HepG2 (cell line): ENCODE results near the gene DOCK1.

Source experiments
- HDAC6 ChIP-seq: fragments of 200-600 bp; sonication (generic); IDR thresholded peaks from 2 replicates; pipeline ENCODE4 v1.7.0; 2017; ENCODE audit warnings: mild to moderate bottlenecking, antibody characterized with exemption, low read length, low read depth
- REL ChIP-seq: sonication (generic); formaldehyde crosslinking; conservative IDR thresholded peaks from 2 replicates; pipeline ENCODE4 v1.8.0; 2022; ENCODE audit warnings: mild to moderate bottlenecking, missing genetic modification reagents, moderate library complexity
- RFX5 ChIP-seq: IDR thresholded peaks from 2 replicates; pipeline ENCODE4 v1.6.1; 2011; ENCODE audit warnings: low read depth, low read length, improper control_type of control experiment
- SP2 ChIP-seq: sonication (generic); formaldehyde crosslinking; IDR thresholded peaks from 2 replicates; pipeline ENCODE4 v1.5.1; 2020; ENCODE audit warnings: mild to moderate bottlenecking, missing genetic modification reagents
- TBP ChIP-seq: sonication (generic); formaldehyde crosslinking; IDR thresholded peaks from 2 replicates; pipeline ENCODE4 v1.5.0; 2020; ENCODE audit warnings: missing genetic modification reagents
- TEAD2 ChIP-seq: sonication (generic); formaldehyde crosslinking; IDR thresholded peaks from 2 replicates; pipeline ENCODE4 v1.9.0; 2021; ENCODE audit warnings: missing genetic modification reagents
- ZNF274 ChIP-seq: sonication (generic); formaldehyde crosslinking; IDR thresholded peaks from 2 replicates; pipeline ENCODE4 v1.5.1; 2020; ENCODE audit warnings: mild to moderate bottlenecking, missing genetic modification reagents
- TF ChIP-seq, protein P1 (sequence below): sonication (generic); formaldehyde crosslinking; IDR thresholded peaks from 2 replicates; pipeline ENCODE4 v1.5.0; 2020; ENCODE audit warnings: mild to moderate bottlenecking, missing genetic modification reagents, moderate library complexity
- TF ChIP-seq, protein P2 (sequence below): sonication (generic); formaldehyde crosslinking; IDR thresholded peaks from 2 replicates; pipeline ENCODE4 v1.4.0; 2020; ENCODE audit warnings: missing genetic modification reagents, borderline replicate concordance
- TF ChIP-seq, protein P3 (sequence below): sonication (generic); formaldehyde crosslinking; IDR thresholded peaks from 2 replicates; pipeline ENCODE4 v1.5.1; 2020; ENCODE audit warnings: mild to moderate bottlenecking, missing genetic modification reagents, moderate library complexity
- TF ChIP-seq, protein P4 (sequence below): sonication (generic); formaldehyde crosslinking; IDR thresholded peaks from 2 replicates; pipeline ENCODE4 v1.8.1; 2023; ENCODE audit warnings: mild to moderate bottlenecking, missing genetic modification reagents

DNA sequence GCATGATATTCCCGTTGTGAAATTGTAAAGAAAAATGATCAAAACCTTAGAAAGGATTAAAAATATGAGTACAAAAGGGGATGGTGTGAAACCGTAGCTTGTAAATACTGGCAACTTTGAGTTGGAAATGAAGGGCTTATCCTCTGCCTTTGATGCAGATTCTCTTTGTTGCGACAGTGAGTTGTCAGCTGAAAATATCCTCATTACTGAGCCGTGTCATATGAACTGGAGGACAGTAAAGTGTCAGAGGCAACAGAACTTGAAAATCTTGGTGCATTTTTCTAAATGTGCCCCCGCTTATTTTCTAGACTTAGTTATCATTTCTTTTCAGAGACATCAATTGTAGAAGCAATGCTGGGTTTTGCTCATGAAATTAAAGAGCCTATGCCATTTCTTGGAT lies 473.4 kb downstream of the DOCK1 start:
- TF ChIP-seq, protein P1, sequence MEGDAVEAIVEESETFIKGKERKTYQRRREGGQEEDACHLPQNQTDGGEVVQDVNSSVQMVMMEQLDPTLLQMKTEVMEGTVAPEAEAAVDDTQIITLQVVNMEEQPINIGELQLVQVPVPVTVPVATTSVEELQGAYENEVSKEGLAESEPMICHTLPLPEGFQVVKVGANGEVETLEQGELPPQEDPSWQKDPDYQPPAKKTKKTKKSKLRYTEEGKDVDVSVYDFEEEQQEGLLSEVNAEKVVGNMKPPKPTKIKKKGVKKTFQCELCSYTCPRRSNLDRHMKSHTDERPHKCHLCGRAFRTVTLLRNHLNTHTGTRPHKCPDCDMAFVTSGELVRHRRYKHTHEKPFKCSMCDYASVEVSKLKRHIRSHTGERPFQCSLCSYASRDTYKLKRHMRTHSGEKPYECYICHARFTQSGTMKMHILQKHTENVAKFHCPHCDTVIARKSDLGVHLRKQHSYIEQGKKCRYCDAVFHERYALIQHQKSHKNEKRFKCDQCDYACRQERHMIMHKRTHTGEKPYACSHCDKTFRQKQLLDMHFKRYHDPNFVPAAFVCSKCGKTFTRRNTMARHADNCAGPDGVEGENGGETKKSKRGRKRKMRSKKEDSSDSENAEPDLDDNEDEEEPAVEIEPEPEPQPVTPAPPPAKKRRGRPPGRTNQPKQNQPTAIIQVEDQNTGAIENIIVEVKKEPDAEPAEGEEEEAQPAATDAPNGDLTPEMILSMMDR (CRISPR knock-in tag), result no peak
- no peak for TF ChIP-seq ZNF274 (CRISPR knock-in tag)
- TF ChIP-seq, protein P2, sequence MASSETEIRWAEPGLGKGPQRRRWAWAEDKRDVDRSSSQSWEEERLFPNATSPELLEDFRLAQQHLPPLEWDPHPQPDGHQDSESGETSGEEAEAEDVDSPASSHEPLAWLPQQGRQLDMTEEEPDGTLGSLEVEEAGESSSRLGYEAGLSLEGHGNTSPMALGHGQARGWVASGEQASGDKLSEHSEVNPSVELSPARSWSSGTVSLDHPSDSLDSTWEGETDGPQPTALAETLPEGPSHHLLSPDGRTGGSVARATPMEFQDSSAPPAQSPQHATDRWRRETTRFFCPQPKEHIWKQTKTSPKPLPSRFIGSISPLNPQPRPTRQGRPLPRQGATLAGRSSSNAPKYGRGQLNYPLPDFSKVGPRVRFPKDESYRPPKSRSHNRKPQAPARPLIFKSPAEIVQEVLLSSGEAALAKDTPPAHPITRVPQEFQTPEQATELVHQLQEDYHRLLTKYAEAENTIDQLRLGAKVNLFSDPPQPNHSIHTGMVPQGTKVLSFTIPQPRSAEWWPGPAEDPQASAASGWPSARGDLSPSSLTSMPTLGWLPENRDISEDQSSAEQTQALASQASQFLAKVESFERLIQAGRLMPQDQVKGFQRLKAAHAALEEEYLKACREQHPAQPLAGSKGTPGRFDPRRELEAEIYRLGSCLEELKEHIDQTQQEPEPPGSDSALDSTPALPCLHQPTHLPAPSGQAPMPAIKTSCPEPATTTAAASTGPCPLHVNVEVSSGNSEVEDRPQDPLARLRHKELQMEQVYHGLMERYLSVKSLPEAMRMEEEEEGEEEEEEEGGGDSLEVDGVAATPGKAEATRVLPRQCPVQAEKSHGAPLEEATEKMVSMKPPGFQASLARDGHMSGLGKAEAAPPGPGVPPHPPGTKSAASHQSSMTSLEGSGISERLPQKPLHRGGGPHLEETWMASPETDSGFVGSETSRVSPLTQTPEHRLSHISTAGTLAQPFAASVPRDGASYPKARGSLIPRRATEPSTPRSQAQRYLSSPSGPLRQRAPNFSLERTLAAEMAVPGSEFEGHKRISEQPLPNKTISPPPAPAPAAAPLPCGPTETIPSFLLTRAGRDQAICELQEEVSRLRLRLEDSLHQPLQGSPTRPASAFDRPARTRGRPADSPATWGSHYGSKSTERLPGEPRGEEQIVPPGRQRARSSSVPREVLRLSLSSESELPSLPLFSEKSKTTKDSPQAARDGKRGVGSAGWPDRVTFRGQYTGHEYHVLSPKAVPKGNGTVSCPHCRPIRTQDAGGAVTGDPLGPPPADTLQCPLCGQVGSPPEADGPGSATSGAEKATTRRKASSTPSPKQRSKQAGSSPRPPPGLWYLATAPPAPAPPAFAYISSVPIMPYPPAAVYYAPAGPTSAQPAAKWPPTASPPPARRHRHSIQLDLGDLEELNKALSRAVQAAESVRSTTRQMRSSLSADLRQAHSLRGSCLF (CRISPR knock-in tag), result no peak
- TF ChIP-seq, protein P3, sequence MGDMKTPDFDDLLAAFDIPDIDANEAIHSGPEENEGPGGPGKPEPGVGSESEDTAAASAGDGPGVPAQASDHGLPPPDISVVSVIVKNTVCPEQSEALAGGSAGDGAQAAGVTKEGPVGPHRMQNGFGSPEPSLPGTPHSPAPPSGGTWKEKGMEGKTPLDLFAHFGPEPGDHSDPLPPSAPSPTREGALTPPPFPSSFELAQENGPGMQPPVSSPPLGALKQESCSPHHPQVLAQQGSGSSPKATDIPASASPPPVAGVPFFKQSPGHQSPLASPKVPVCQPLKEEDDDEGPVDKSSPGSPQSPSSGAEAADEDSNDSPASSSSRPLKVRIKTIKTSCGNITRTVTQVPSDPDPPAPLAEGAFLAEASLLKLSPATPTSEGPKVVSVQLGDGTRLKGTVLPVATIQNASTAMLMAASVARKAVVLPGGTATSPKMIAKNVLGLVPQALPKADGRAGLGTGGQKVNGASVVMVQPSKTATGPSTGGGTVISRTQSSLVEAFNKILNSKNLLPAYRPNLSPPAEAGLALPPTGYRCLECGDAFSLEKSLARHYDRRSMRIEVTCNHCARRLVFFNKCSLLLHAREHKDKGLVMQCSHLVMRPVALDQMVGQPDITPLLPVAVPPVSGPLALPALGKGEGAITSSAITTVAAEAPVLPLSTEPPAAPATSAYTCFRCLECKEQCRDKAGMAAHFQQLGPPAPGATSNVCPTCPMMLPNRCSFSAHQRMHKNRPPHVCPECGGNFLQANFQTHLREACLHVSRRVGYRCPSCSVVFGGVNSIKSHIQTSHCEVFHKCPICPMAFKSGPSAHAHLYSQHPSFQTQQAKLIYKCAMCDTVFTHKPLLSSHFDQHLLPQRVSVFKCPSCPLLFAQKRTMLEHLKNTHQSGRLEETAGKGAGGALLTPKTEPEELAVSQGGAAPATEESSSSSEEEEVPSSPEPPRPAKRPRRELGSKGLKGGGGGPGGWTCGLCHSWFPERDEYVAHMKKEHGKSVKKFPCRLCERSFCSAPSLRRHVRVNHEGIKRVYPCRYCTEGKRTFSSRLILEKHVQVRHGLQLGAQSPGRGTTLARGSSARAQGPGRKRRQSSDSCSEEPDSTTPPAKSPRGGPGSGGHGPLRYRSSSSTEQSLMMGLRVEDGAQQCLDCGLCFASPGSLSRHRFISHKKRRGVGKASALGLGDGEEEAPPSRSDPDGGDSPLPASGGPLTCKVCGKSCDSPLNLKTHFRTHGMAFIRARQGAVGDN (CRISPR knock-in tag), result no peak
- TF ChIP-seq TBP, result no peak
- TF ChIP-seq HDAC6, result no peak
- TF ChIP-seq SP2 (CRISPR knock-in tag), result no peak
- TF ChIP-seq, protein P4, sequence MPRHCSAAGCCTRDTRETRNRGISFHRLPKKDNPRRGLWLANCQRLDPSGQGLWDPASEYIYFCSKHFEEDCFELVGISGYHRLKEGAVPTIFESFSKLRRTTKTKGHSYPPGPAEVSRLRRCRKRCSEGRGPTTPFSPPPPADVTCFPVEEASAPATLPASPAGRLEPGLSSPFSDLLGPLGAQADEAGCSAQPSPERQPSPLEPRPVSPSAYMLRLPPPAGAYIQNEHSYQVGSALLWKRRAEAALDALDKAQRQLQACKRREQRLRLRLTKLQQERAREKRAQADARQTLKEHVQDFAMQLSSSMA (CRISPR knock-in tag), result no peak
- no peak for TF ChIP-seq RFX5
- TF ChIP-seq TEAD2 (CRISPR knock-in tag), result no peak
- TF ChIP-seq REL (CRISPR knock-in tag), result no peak
